GM12891 (cell line): ENCODE results near the gene MOAP1.
"Not testable (repeated sequence)": the region's sequence is repeated elsewhere in the genome, so short reads cannot be mapped to it uniquely, and the experiment has no call there.

ENCODE experiments used
- POLR2A ChIP-seq: IDR thresholded peaks from 2 replicates; pipeline ENCODE4 v1.6.1; 2011; ENCODE audit warnings: low read depth, low read length, control low read depth
- POLR2AphosphoS5 ChIP-seq: IDR thresholded peaks from 2 replicates; pipeline ENCODE4 v1.6.1; 2011; ENCODE audit warnings: low read depth, low read length, control low read depth
- SPI1 ChIP-seq: IDR thresholded peaks from 2 replicates; pipeline ENCODE4 v1.6.1; 2011; ENCODE audit warnings: low read depth, low read length, control low read depth

DNA sequence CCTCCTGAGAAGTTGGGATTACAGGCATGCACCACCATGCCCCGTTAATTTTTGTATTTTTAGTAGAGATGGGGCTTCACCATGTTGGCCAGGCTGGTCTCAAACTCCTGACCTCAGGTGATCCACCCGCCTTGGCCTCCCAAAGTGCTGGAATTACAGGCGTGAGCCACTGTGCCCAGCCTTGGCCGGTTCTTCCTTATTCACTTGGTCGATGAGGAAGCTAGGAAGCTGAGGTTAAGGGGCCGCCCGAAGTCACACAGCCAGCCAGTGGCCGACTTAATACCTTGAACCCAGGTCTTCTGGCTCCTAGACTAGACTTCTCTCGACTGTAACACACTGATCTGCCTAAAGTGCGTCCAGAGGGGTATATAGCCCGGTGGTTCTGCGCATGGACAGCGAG, 48.2 kb downstream of the MOAP1 start:
- TF ChIP-seq POLR2AphosphoS5, POLR2A, SPI1: not testable (repeated sequence)
